ENCODE results near the gene SLC4A9.

Gene SLC4A9

GRCh38 chr5:140364472-140364765 lies 4.4 kb downstream of the SLC4A9 start:
- Mint-ChIP-seq H3K36me3 (ENCODE audit: low read depth) (no peaks in the 10 kb centered on the region), H3K9me3 (no peaks in the 10 kb centered on the region), H3K4me3 (no peak overlapping the region), H3K27me3 (ENCODE audit: low read depth, poor library complexity) (no peaks in the 10 kb centered on the region), H3K4me1 (peaks cover 5% of the 10 kb centered on the region), H3K27ac (no peak overlapping the region)
- no peak for TF ChIP-seq CTCF (IDR thresholded peaks at IDR 0.05)
- DNase-seq: no peak

DNA sequence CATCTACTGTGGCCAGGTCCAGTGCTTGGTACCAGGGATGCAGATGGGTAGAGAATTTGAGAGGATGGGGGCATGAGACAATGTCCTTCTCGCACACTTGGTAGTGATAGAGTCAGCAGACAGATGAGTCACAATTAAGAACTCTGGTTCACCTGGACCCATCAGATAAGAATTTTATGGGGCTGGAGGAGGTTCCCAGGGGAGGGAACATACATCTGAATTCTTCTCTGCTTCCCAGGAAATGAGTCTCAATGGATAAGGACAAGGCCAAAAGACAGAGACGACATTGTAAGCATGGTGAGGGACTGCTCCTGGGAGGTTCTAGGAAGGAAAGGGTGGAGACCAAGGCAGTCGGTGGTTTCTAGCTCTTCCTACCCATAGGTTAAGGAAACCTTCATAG lies 5.3 kb downstream of the SLC4A9 start:
- Mint-ChIP-seq H3K9me3 (no peaks in the 10 kb centered on the region), H3K27me3 (ENCODE audit: low read depth, poor library complexity) (no peaks in the 10 kb centered on the region), H3K27ac (no peak overlapping the region), H3K36me3 (ENCODE audit: low read depth) (no peaks in the 10 kb centered on the region), H3K4me3 (no peak overlapping the region), H3K4me1 (peaks cover 5% of the 10 kb centered on the region)
- DNase-seq: no peak
- no peak for TF ChIP-seq CTCF (IDR thresholded peaks at IDR 0.05)

- no peaks in the 10 kb centered on the region for H3K27me3 Mint-ChIP-seq (ENCODE audit: low read depth, poor library complexity)
- H3K27ac Mint-ChIP-seq: no peak overlapping the region
- H3K36me3 Mint-ChIP-seq (ENCODE audit: low read depth): no peaks in the 10 kb centered on the region
- DNase-seq: no peak
- no peak overlapping the region for H3K4me3 Mint-ChIP-seq
- peaks cover 5% of the 10 kb centered on the region for H3K4me1 Mint-ChIP-seq
- TF ChIP-seq CTCF (IDR thresholded peaks at IDR 0.05): no peak
- H3K9me3 Mint-ChIP-seq: no peaks in the 10 kb centered on the region
Observed at GRCh38 chr5:140365941-140366340, 5.9 kb downstream of the SLC4A9 start.

DNA sequence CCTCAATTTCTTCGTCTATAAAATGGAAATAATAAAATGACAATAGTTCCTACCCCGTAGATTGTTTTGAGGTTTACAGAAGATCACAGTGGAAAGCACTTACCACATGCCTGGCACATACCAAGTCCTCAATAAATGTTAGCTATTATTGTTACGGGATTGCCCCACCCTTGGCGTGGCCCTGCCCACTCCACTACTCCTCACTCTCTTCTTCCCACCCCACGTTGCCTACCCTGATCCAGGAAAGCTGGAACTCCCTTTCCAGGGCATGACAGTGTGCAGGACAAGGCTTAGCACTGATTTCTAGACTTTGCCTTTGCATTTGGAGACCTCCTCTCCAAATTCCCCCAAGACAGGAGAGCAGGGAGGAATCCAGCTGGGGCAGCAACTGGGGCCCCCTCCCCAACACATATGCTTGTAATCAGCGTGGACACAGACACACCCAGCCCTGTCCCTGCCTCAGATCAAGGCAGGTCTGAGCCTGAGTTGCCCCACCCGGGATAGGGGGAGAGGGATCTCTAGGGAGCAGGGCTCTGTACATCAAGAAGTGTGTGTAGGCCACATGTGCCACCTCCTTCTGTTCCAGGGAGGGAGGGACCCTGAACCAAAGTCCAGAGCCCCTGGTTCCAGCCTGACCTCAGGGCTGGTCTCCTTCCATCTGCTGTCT lies 6.7 kb downstream of the SLC4A9 start:
- no peaks in the 10 kb centered on the region for H3K36me3 Mint-ChIP-seq (ENCODE audit: low read depth)
- no peak for TF ChIP-seq CTCF (IDR thresholded peaks at IDR 0.05)
- DNase-seq: no peak
- H3K4me3 Mint-ChIP-seq: no peak overlapping the region
- no peak overlapping the region for H3K27ac Mint-ChIP-seq
- no peaks in the 10 kb centered on the region for H3K9me3 Mint-ChIP-seq
- H3K27me3 Mint-ChIP-seq (ENCODE audit: low read depth, poor library complexity): no peaks in the 10 kb centered on the region
- H3K4me1 Mint-ChIP-seq: peaks cover 5% of the 10 kb centered on the region

GRCh38 chr5:140367256-140368013 lies 7.4 kb downstream of the SLC4A9 start:
- Mint-ChIP-seq H3K27me3 (ENCODE audit: low read depth, poor library complexity) (no peaks in the 10 kb centered on the region), H3K36me3 (ENCODE audit: low read depth) (no peaks in the 10 kb centered on the region), H3K9me3 (no peaks in the 10 kb centered on the region), H3K4me1 (peaks cover 5% of the 10 kb centered on the region), H3K4me3 (no peak overlapping the region), H3K27ac (no peak overlapping the region)
- no peak for DNase-seq
- no peak for TF ChIP-seq CTCF (IDR thresholded peaks at IDR 0.05)
